Subcutaneous adipose tissue (tissue), 4 donors: ENCODE data around the gene NFATC3. TPM values are rescaled to one million over a fixed set of nuclear protein-coding genes. Genes with fewer than 3 reads are reported as not detected.

Source experiments
- total RNA-seq, 4 donors: library from RNA; depleted of rRNA; stranded (reverse); fragments of >200 nt; gene quantifications; one replicate each; pipeline ENCODE4 v1.1.0, GENCODE V29; 2016
- TF ChIP-seq, protein P1 (sequence below): fragments of 450-650 bp; IDR thresholded peaks from one replicate; pipeline ENCODE4 v1.5.1; 2016; ENCODE audit warnings: low read depth, mild to moderate bottlenecking, control low read depth, antibody characterized with exemption, moderate library complexity

Gene NFATC3
- total RNA-seq, 4 donors from 2014 or later = 39.9 to 47.6 (median 45.5) TPM

DNA sequence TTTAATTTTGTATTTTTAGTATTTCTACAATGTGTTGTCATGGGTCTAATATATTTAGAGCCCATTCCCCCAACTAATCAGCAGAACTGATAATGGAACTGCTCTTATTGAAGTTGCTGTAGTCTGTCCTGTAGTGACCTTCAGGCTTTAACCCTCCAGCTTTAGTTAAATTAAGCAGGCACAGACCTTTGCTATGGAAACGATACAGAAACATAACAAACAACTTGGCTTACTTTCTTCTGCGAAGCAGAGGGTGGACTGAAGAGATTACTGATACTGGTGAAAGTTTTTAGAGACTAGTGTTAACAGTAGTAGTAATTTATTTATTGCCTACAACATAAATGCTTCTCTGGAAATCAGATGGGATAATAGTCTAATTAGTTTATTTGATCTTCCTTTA is 61.4 kb downstream of the NFATC3 start:
- TF ChIP-seq, protein P1, sequence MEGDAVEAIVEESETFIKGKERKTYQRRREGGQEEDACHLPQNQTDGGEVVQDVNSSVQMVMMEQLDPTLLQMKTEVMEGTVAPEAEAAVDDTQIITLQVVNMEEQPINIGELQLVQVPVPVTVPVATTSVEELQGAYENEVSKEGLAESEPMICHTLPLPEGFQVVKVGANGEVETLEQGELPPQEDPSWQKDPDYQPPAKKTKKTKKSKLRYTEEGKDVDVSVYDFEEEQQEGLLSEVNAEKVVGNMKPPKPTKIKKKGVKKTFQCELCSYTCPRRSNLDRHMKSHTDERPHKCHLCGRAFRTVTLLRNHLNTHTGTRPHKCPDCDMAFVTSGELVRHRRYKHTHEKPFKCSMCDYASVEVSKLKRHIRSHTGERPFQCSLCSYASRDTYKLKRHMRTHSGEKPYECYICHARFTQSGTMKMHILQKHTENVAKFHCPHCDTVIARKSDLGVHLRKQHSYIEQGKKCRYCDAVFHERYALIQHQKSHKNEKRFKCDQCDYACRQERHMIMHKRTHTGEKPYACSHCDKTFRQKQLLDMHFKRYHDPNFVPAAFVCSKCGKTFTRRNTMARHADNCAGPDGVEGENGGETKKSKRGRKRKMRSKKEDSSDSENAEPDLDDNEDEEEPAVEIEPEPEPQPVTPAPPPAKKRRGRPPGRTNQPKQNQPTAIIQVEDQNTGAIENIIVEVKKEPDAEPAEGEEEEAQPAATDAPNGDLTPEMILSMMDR = no peak

DNA sequence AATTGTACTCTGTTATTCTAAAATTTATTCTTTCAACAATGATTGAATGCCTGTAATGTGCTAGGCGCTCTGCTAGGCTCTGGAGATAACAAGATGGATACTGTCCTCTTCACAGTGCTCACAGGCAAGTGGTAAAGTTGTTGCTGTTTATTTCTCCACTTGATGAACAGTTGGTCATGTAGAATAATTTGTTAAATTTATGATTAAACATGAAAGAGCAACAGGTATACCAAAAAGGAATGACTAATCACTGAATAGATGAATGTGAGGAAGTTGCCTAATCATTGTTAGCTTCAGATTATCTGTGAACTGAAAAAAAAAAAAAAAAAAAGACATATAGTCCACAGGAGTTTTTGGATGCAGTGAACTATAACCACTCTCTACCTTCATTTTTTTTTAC is 62.3 kb downstream of the NFATC3 start:
- TF ChIP-seq, protein P1 = no peak

GRCh38 chr16:68149596-68149995 is 64.4 kb downstream of the NFATC3 start:
- TF ChIP-seq, protein P1 = no peak

DNA sequence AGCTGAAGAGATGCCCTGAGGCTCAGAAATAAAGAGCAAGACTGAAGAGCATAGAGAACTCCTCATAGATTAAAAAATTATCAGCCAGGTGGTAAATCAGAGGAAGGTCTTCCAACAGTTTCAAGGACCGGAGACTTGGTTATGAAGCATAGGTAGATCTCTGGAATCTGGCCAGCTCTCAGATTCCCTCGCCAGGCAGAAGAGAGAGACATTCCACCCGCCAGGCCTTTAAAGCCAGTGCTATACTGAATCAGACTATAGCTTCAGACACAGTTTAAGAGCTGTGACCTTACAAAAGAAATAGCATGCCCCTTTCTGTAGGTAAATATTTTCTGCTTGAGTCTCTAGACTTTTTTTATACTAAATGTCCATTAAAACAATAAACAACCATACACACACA is 70.3 kb downstream of the NFATC3 start:
- TF ChIP-seq, protein P1 = no peak

GRCh38 chr16:68162413-68162812 is 77.2 kb downstream of the NFATC3 start:
- TF ChIP-seq, protein P1 = no peak

DNA sequence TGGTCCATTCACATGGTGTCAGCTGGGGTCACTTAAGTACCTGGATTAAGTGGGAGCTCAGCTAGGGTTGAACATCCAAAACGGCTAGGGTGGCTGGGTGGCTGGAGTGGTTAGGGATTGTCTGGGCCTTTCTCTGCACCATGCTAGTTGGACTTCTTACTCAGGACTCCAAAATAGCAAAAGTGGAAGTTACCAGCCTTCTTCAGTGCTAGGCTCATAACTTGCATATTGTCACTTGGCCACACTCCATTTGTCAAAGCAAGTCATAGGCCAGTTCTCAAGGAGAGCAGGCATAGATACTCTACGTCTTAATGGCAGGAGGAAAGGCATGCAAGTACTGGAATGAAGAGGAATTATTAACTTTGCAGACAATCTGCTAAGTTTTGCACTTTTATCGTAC is 81.1 kb downstream of the NFATC3 start:
- TF ChIP-seq, protein P1 = no peak

- TF ChIP-seq, protein P1 = no peak
These were observed 94.1 kb downstream of the NFATC3 start for GRCh38 chr16:68179196-68179795.
